Prostate gland (tissue), 2 donors: ENCODE measurements around the gene TUFM. TPM values are rescaled to one million over a fixed set of nuclear protein-coding genes. Genes with fewer than 3 reads are reported as not detected.
A peak's percentile ranks its signal among the peaks of the same experiment; 100 is the strongest.

Experiments used
- DNase-seq: peaks from one replicate; pipeline ENCODE4 v3.0.0-alpha.2; 2019; ENCODE audit warnings: low spot score
- H3K27ac ChIP-seq, 2 donors: fragments of 200-600 bp; sonication (generic); 2 replicates each; pipeline ENCODE4 v1.5.1; 2017 to 2019
- H3K27me3 ChIP-seq: fragments of 200-600 bp; sonication (generic); replicated peaks from 2 replicates; pipeline ENCODE4 v1.5.1; 2019; ENCODE audit not compliant: insufficient read depth
- H3K36me3 ChIP-seq, 2 donors: fragments of 200-600 bp; sonication (generic); 1 replicate in 1 of 2; 2 replicates in 1 of 2; pipeline versions ENCODE4 v1.5.1 to v1.8.1; 2017 to 2019
- H3K4me1 ChIP-seq: fragments of 200-600 bp; sonication (generic); replicated peaks from 2 replicates; pipeline ENCODE4 v1.5.1; 2019
- H3K4me3 ChIP-seq, 2 donors: fragments of 200-600 bp; sonication (generic); 2 replicates each; pipeline ENCODE4 v1.5.1; 2017 to 2019
- H3K9me3 ChIP-seq: fragments of 200-600 bp; sonication (generic); 2 replicates; pipeline ENCODE4 v1.5.1; 2017
- CTCF ChIP-seq, 4 experiments: fragments of 200-600 bp in 2 of 4; fragments of 450-650 bp in 2 of 4; sonication (generic) in 2 of 4; IDR thresholded peaks; 1 replicate in 3 of 4; 2 replicates in 1 of 4; pipeline ENCODE4 v1.5.1; 2016 to 2019; ENCODE audit warnings: antibody characterized with exemption in 4 of 4, mild to moderate bottlenecking in 2 of 4, moderate library complexity in 2 of 4
- POLR2A ChIP-seq: fragments of 450-650 bp; IDR thresholded peaks from one replicate; pipeline ENCODE4 v1.6.1; 2016; ENCODE audit warnings: antibody characterized with exemption, mild to moderate bottlenecking
- POLR2AphosphoS5 ChIP-seq: sonication (generic); formaldehyde crosslinking; IDR thresholded peaks from one replicate; pipeline ENCODE4 v1.6.1; 2017; ENCODE audit warnings: antibody characterized with exemption
- WGBS: methylation state at CpG from one replicate; pipeline ENCODE4 v1.1.5; 2018; 5-methylcytosine and 5-hydroxymethylcytosine counted together
- intact Hi-C: fragments of 100-400 bp; cut with DNase I; formaldehyde crosslinking; loops from one replicate; pipeline ENCODE4 v1.14.2; 2022
- total RNA-seq, 2 donors: library from RNA; depleted of rRNA; stranded (reverse); fragments of >200 nt; gene quantifications; one replicate each; pipeline ENCODE4 v1.1.0, GENCODE V29; 2016

TUFM gene
- total RNA-seq, 2 donors from 2014 or later: 114 to 151 TPM

GRCh38 chr16:28875134-28876018 is 29.2 kb upstream of the TUFM start:
- TF ChIP-seq CTCF (IDR thresholded peaks at IDR 0.05): no peak
- TF ChIP-seq POLR2A: no peak
- TF ChIP-seq POLR2AphosphoS5: no peak
- Histone ChIP-seq H3K9me3 (no peaks in the 10 kb centered on the region), H3K4me1 (peaks cover 5% of the 10 kb centered on the region), H3K36me3 (peaks cover 0 to 3% of the 10 kb centered on the region in 2 donors), H3K27me3 (no peaks in the 10 kb centered on the region), H3K27ac (no peak overlapping the region), H3K4me3 (no peak overlapping the region)
- no peak for DNase-seq
- WGBS: 55% methylated on average over 12 of the region's 13 CpGs
- intact Hi-C loops: no loop called here

GRCh38 chr16:28874406-28874805 is 28.3 kb upstream of the TUFM start:
- H3K9me3 ChIP-seq: no peaks in the 10 kb centered on the region
- intact Hi-C loops: no loop called here
- no peak for TF ChIP-seq POLR2AphosphoS5
- TF ChIP-seq POLR2A: no peak
- no peak for TF ChIP-seq CTCF (IDR thresholded peaks at IDR 0.05)
- H3K27ac ChIP-seq: no peak overlapping the region
- H3K4me3 ChIP-seq: no peak overlapping the region
- H3K4me1 ChIP-seq: no peaks in the 10 kb centered on the region
- peaks cover 0 to 5% of the 10 kb centered on the region in 2 donors for H3K36me3 ChIP-seq
- H3K27me3 ChIP-seq: no peaks in the 10 kb centered on the region
- 97% methylated on average over 6 of the region's 6 CpGs for WGBS
- no peak for DNase-seq

GRCh38 chr16:28873543-28874201 is 27.5 kb upstream of the TUFM start:
- Histone ChIP-seq H3K27me3 (no peaks in the 10 kb centered on the region), H3K4me3 (no peak overlapping the region), H3K27ac (no peak overlapping the region), H3K4me1 (no peaks in the 10 kb centered on the region), H3K36me3 (peaks cover 4 to 5% of the 10 kb centered on the region in 2 donors), H3K9me3 (no peaks in the 10 kb centered on the region)
- intact Hi-C loops: no loop called here
- DNase-seq: no peak
- TF ChIP-seq CTCF (IDR thresholded peaks at IDR 0.05) (peak in 3 of 4 experiments; percentile 36 to 56 (median 52)), POLR2AphosphoS5 (no peak)
- 89% methylated on average over 18 of the region's 18 CpGs for WGBS

- Histone ChIP-seq H3K27me3 (no peaks in the 10 kb centered on the region), H3K9me3 (no peaks in the 10 kb centered on the region), H3K4me1 (no peaks in the 10 kb centered on the region), H3K36me3 (peaks cover 5 to 11% of the 10 kb centered on the region in 2 donors), H3K4me3 (no peak overlapping the region), H3K27ac (no peak overlapping the region)
- no peak for DNase-seq
- WGBS: 81% methylated on average over 15 of the region's 15 CpGs
- intact Hi-C loops: no loop called here
- TF ChIP-seq CTCF (IDR thresholded peaks at IDR 0.05) (no peak), POLR2AphosphoS5 (no peak)
Measured at GRCh38 chr16:28872952-28873351, 26.8 kb upstream of the TUFM start.
